GM12892 (cell line): Measurements from ENCODE around the gene LGMN.

ENCODE experiments used
- POLR2A ChIP-seq: IDR thresholded peaks from 2 replicates; pipeline ENCODE4 v1.6.1; 2011; ENCODE audit warnings: low read depth, low read length, control low read depth
- TAF1 ChIP-seq: IDR thresholded peaks from 2 replicates; pipeline ENCODE4 v1.6.1; 2011; ENCODE audit warnings: low read depth, mild to moderate bottlenecking, control low read depth, low read length, borderline replicate concordance

GRCh38 chr14:92729634-92730358 is 18.6 kb downstream of the LGMN start:
- no peak for TF ChIP-seq TAF1
- TF ChIP-seq POLR2A, result no peak
